Left ventricle myocardium inferior (tissue), 1 donor: ENCODE data around the gene AHNAK2. TPM values are rescaled to one million over a fixed set of nuclear protein-coding genes. Genes with fewer than 3 reads are reported as not detected.
"Not testable (repeated sequence)": the region's sequence is repeated elsewhere in the genome, so short reads cannot be mapped to it uniquely, and the experiment has no call there.

Source experiments
- DNase-seq: peaks from one replicate; pipeline ENCODE4 v3.0.0-alpha.2; 2020
- H3K27ac ChIP-seq: fragments of 200-600 bp; replicated peaks from 2 replicates; pipeline ENCODE4 v1.8.0; 2021
- H3K27me3 ChIP-seq: fragments of 200-600 bp; 2 replicates; pipeline ENCODE4 v1.8.0; 2021; ENCODE audit warnings: low read depth
- H3K36me3 ChIP-seq: fragments of 200-600 bp; 2 replicates; pipeline ENCODE4 v1.8.0; 2021
- H3K4me1 ChIP-seq: fragments of 200-600 bp; 2 replicates; pipeline ENCODE4 v1.8.0; 2021
- H3K4me3 ChIP-seq: fragments of 200-600 bp; 2 replicates; pipeline ENCODE4 v1.8.0; 2021; ENCODE audit warnings: mild to moderate bottlenecking, moderate library complexity
- H3K9me3 ChIP-seq: fragments of 200-600 bp; replicated peaks from 2 replicates; pipeline ENCODE4 v1.8.0; 2021
- CTCF ChIP-seq: fragments of 200-600 bp; IDR thresholded peaks from 2 replicates; pipeline ENCODE4 v1.8.0; 2021; ENCODE audit warnings: antibody characterized with exemption, mild to moderate bottlenecking, borderline replicate concordance
- intact Hi-C: fragments of 100-400 bp; cut with micrococcal nuclease; formaldehyde crosslinking; loops from one replicate; pipeline ENCODE4 v1.11.0; 2022
- total RNA-seq: library from RNA; stranded (reverse); fragmentation: NEBNext Ultra II Directional; extraction: Animal tissue kit (Norgen Biotek cat#: 25700); gene quantifications from one replicate; pipeline ENCODE4 v1.2.1, GENCODE V29; 2021
- donor health status: DM: no; HTN: yes; CAD: no; lungs with severe emphysema.

AHNAK2 gene
- total RNA-seq, 1 donor from 2014 or later, result 2.5 TPM

- Histone ChIP-seq H3K4me3 (no peak overlapping the region), H3K27ac (no peak overlapping the region), H3K27me3 (no peaks in the 10 kb centered on the region), H3K9me3 (no peaks in the 10 kb centered on the region), H3K36me3 (no peaks in the 10 kb centered on the region), H3K4me1 (no peaks in the 10 kb centered on the region)
- no peak for TF ChIP-seq CTCF
- no peak for DNase-seq
- intact Hi-C loops, result no loop called here
Measured at GRCh38 chr14:104948736-104949031, 29.5 kb downstream of the AHNAK2 start.

GRCh38 chr14:104947881-104948735 lies 30.1 kb downstream of the AHNAK2 start:
- H3K27ac ChIP-seq, H3K4me3 ChIP-seq, DNase-seq, intact Hi-C loops, H3K9me3 ChIP-seq, H3K36me3 ChIP-seq, H3K4me1 ChIP-seq, H3K27me3 ChIP-seq: not testable (repeated sequence)

GRCh38 chr14:104947201-104947600 lies 31.0 kb downstream of the AHNAK2 start:
- H3K27me3 ChIP-seq, H3K4me1 ChIP-seq, DNase-seq, H3K36me3 ChIP-seq, H3K27ac ChIP-seq, H3K9me3 ChIP-seq, H3K4me3 ChIP-seq, intact Hi-C loops: not testable (repeated sequence)

- H3K36me3 ChIP-seq, intact Hi-C loops, H3K9me3 ChIP-seq, H3K27ac ChIP-seq, H3K27me3 ChIP-seq, H3K4me1 ChIP-seq, H3K4me3 ChIP-seq, DNase-seq: not testable (repeated sequence)
Measured at GRCh38 chr14:104945986-104946965, 31.9 kb downstream of the AHNAK2 start.

GRCh38 chr14:104945266-104945665 lies 32.9 kb downstream of the AHNAK2 start:
- H3K9me3 ChIP-seq, DNase-seq, H3K36me3 ChIP-seq, H3K27ac ChIP-seq, H3K4me3 ChIP-seq, H3K4me1 ChIP-seq, H3K27me3 ChIP-seq, intact Hi-C loops: not testable (repeated sequence)

GRCh38 chr14:104944436-104945205 lies 33.6 kb downstream of the AHNAK2 start:
- H3K27ac ChIP-seq, H3K4me3 ChIP-seq, H3K36me3 ChIP-seq, intact Hi-C loops, H3K9me3 ChIP-seq, H3K4me1 ChIP-seq: not testable (repeated sequence)
- peaks cover 16% of the 10 kb centered on the region for H3K27me3 ChIP-seq
- peak; percentile 11 for DNase-seq

- H3K9me3 ChIP-seq, H3K4me3 ChIP-seq, H3K36me3 ChIP-seq, H3K27ac ChIP-seq, H3K4me1 ChIP-seq, intact Hi-C loops: not testable (repeated sequence)
- H3K27me3 ChIP-seq, result peaks cover 22% of the 10 kb centered on the region
- peak; percentile 9 for DNase-seq
Measured at GRCh38 chr14:104944016-104944308, 34.2 kb downstream of the AHNAK2 start.

- H3K9me3 ChIP-seq, H3K4me3 ChIP-seq, DNase-seq, H3K27ac ChIP-seq, H3K36me3 ChIP-seq, H3K4me1 ChIP-seq, intact Hi-C loops: not testable (repeated sequence)
- peaks cover 28% of the 10 kb centered on the region for H3K27me3 ChIP-seq
Measured at GRCh38 chr14:104943216-104944015, 34.8 kb downstream of the AHNAK2 start.
